ENCODE data around the gene SH2D7.

The SH2D7 gene

GRCh38 chr15:78101423-78102105 is 9.2 kb downstream of the SH2D7 start:
- no peak for DNase-seq (ENCODE audit: low spot score)
- TF ChIP-seq CTCF (IDR thresholded peaks at IDR 0.05; ENCODE audit: borderline replicate concordance, control extremely low read depth, extremely low read depth, insufficient read depth, missing control alignments): no peak
- in situ Hi-C loops (cut with MboI; ENCODE audit: low sequenced_read_pairs, unreplicated experiment): loop anchor here (10.0 kb wide), 2 partner anchors 97 to 147 kb away; no protein-coding TSS in a partner anchor

DNA sequence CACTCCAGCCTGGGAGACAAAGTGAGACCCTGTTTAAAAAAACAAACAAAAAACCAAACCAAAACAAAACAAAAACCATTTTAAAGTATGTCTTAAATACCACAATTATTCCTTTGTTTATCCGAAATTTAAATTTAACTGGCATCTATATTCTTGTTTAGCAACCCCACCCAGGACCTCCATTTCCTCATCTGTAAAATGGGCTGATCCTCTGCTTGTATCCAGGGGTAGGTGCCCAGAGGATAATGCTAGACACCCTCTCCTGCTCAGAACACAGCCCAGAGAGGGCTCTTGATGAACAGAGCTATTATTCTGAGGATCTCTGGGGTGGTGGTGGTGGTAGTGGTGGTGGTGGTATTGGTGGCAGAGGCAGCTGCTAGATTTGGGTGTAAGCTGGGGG is 9.8 kb downstream of the SH2D7 start:
- no peak for TF ChIP-seq CTCF (IDR thresholded peaks at IDR 0.05; ENCODE audit: borderline replicate concordance, control extremely low read depth, extremely low read depth, insufficient read depth, missing control alignments)
- no peak for DNase-seq (ENCODE audit: low spot score)
- in situ Hi-C loops (cut with MboI; ENCODE audit: low sequenced_read_pairs, unreplicated experiment): loop anchor here (10.0 kb wide), 2 partner anchors 97 to 147 kb away; no protein-coding TSS in a partner anchor

- in situ Hi-C loops (cut with MboI; ENCODE audit: low sequenced_read_pairs, unreplicated experiment): loop anchor here (10.0 kb wide), 2 partner anchors 98 to 148 kb away; no protein-coding TSS in a partner anchor
- TF ChIP-seq CTCF (IDR thresholded peaks at IDR 0.05; ENCODE audit: borderline replicate concordance, control extremely low read depth, extremely low read depth, insufficient read depth, missing control alignments): no peak
- no peak for DNase-seq (ENCODE audit: low spot score)
Observed at GRCh38 chr15:78102741-78103140, 10.4 kb downstream of the SH2D7 start.

DNA sequence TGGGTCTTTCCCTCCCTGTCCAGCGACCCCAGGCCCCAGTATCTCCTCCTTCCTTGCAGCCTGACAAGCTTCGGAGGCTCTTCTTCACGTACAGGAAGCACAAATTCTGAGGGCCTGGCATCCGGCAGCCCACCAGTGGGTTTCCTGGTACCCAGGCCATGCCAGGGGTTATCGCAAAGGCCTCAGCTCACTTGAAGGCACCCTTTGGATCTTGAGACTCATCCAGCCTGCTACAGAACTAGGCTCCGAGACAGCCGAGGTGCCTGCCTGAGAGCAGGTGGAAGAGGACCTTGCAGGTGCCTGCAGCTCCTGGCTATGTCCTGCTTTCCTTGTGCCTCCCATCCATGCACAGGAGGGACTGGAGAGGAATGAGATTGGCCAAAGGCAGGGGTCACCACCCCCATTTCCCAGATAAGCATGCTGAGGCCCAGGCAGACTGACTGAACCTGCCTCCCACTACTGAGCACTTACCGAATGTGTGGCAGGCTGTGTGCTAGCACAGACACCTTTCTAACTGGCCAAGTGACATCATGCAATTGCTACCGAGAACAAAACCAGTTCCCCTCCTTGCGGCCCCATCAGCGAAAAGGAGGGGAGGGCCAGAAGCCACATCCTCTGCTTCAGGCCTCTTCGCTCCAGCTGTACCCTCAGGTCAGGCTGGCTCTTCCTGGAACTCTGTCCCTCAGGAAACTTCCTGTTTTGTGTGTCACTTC is 11.2 kb downstream of the SH2D7 start:
- DNase-seq (ENCODE audit: low spot score): peak; percentile 91
- in situ Hi-C loops (cut with MboI; ENCODE audit: low sequenced_read_pairs, unreplicated experiment): loop anchor here (10.0 kb wide), 2 partner anchors 99 to 149 kb away; no protein-coding TSS in a partner anchor
- TF ChIP-seq CTCF (IDR thresholded peaks at IDR 0.05; ENCODE audit: borderline replicate concordance, control extremely low read depth, extremely low read depth, insufficient read depth, missing control alignments): no peak

DNA sequence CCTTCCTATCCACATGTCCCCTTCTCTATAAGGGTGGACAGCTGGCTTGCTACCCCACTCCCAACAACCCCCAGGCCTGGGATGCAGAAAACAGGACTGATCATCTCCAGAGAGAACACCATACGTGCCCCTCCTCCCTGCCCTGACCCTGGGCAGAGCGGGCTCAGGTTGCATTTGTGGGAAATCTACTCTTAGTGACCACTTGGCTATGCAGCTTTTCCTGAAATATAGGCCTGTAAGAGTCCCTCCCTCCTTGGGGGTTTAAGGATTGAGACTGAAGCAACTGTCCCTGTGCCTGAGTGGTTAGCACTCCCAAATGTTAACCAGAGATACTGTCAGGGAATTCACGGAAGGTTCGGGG is 11.7 kb downstream of the SH2D7 start:
- TF ChIP-seq CTCF (IDR thresholded peaks at IDR 0.05; ENCODE audit: borderline replicate concordance, control extremely low read depth, extremely low read depth, insufficient read depth, missing control alignments): no peak
- in situ Hi-C loops (cut with MboI; ENCODE audit: low sequenced_read_pairs, unreplicated experiment): loop anchor here (10.0 kb wide), 2 partner anchors 99 to 149 kb away; no protein-coding TSS in a partner anchor
- DNase-seq (ENCODE audit: low spot score): no peak

DNA sequence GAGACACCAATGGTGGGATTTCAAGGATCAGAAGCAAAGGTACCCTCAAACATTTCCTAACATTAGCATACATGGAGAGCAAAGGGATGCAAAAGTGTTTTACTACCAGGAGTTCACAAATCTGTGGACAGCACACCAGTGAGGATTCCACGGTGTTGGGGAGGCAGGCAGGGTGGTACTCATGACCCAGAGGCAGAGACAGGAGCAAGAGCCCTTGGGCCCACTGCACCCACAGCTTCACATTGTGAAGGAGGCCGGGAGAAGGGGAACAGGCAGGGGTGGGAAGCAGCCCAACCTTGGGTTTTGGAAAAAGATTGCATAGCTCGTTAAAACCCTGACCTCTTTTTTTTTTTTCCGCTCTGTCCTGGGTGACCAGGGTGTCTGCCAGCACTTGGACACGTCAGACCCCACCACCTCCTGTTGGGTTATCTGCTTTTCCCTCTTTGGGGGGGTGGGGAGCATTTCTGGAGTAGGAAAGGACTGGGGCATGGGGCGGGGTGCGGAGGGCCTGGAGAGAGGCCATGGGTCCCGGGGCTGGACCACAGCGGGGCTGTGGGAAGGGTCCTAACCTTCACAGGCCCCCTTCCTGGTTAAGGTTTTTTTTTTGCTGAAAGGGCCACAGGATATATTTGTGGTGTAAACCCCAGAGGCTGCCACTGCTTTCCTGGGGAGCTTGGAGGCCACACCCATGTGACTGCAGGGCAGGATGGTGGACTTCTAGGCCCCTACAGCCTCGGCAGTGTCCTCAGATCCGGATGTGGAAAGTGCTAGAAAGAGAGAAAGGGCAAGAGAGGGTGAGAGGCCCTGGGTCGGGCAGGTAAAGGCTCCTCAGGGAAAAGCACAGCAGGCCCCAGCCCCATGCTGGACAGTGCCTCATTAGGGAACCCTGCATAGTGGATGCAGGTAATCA is 12.5 kb downstream of the SH2D7 start:
- in situ Hi-C loops (cut with MboI; ENCODE audit: low sequenced_read_pairs, unreplicated experiment): loop anchor here (10.0 kb wide), 2 partner anchors 100 to 150 kb away; no protein-coding TSS in a partner anchor
- DNase-seq (ENCODE audit: low spot score): no peak
- TF ChIP-seq CTCF (IDR thresholded peaks at IDR 0.05; ENCODE audit: borderline replicate concordance, control extremely low read depth, extremely low read depth, insufficient read depth, missing control alignments): no peak
